GM23338 (cell line): ENCODE results near the gene STRA8.

Experiments
- EZH2 ChIP-seq: fragments of 200-600 bp; sonication (generic); IDR thresholded peaks from one replicate; pipeline ENCODE4 v1.8.0; 2017; ENCODE audit warnings: antibody characterized with exemption, mild to moderate bottlenecking, low read depth; ENCODE audit not compliant: unreplicated experiment
- EZH2phosphoT487 ChIP-seq: fragments of 200-600 bp; sonication (generic); IDR thresholded peaks from one replicate; pipeline ENCODE4 v1.8.1; 2018; ENCODE audit warnings: antibody characterized with exemption; ENCODE audit not compliant: unreplicated experiment
- NANOG ChIP-seq: IDR thresholded peaks from 2 replicates; pipeline ENCODE4 v1.6.1; 2016; ENCODE audit warnings: antibody characterized with exemption, borderline replicate concordance
- POLR2AphosphoS5 ChIP-seq: IDR thresholded peaks from 2 replicates; pipeline ENCODE4 v1.6.1; 2016; ENCODE audit warnings: antibody characterized with exemption, low read depth
- TF ChIP-seq, protein P1 (sequence below): IDR thresholded peaks from 2 replicates; pipeline ENCODE4 v1.6.1; 2016; ENCODE audit warnings: antibody characterized with exemption

DNA sequence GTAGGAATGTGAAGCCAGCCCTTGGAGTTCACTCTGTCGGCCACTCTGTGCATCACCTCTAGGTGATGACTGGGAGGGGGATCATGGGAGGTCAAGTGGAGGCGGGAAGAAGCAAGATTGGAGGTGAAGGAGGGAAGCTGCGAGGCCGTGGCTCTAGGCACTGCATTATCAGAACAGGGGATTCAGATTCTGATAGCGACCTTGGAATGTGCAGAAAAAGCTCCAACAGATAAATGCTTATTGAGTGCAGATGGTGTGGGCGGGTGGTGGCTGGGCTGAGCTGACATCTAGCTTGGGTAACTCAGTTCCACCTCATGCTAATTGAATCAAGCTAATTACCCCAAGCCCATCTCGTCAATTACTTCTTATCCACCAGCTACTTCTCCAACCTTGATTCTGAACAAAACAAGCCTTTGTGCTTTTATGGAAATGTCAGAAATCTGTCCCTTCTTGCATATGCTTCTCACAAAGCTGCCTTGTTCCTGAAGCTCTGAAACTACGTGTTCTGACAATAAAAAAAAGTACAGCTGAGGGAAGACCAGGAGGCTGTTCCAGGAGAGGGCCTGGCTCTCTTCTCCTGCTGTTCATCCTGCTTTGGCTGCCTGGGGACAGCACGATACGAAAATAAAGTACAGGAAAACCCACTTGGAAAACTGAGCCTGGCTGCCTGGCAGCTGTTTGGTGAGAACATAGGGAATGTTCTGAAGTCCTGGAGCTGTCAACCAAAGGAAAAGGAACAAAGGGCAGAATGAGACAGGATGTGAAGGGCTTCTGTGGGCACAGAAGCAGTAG lies 27.5 kb downstream of the STRA8 start:
- TF ChIP-seq, protein P1, sequence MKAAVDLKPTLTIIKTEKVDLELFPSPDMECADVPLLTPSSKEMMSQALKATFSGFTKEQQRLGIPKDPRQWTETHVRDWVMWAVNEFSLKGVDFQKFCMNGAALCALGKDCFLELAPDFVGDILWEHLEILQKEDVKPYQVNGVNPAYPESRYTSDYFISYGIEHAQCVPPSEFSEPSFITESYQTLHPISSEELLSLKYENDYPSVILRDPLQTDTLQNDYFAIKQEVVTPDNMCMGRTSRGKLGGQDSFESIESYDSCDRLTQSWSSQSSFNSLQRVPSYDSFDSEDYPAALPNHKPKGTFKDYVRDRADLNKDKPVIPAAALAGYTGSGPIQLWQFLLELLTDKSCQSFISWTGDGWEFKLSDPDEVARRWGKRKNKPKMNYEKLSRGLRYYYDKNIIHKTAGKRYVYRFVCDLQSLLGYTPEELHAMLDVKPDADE: no peak
- TF ChIP-seq POLR2AphosphoS5 (no peak), NANOG (no peak), EZH2 (no peak), EZH2phosphoT487 (no peak)
